HCT116 (cell line): ENCODE data around the gene CAST. TPM values are rescaled to one million over a fixed set of nuclear protein-coding genes. Genes with fewer than 3 reads are reported as not detected.

Experiments
- ATAC-seq: fragments of 200-7000 bp; cut with Tn5 transposase; 2 replicates; pipeline ENCODE4 v1.9.1; 2020; ENCODE audit warnings: mild to moderate bottlenecking, moderate library complexity
- BruUV-seq: library from RNA; stranded (reverse); fragments of 400-500 nt; replicated peaks from 2 replicates; lab custom pipeline; 2021; lab: Mats Ljungman, UMichigan
- CTCF ChIA-PET: fragments of 300-600 bp; sonication (Branson Sonifier 250); formaldehyde crosslinking; loops from one replicate; lab custom pipeline; 2021; ENCODE audit warnings: antibody characterized with exemption; lab: Charles Lee
- POLR2A ChIA-PET: fragments of 300-600, 350-600 bp; sonication (Branson Sonifier 250); formaldehyde crosslinking; loops from one replicate; lab custom pipeline; 2021; ENCODE audit warnings: antibody characterized with exemption; lab: Charles Lee
- RAD21 ChIA-PET, 2 experiments: fragments of 300-600 bp; sonication (Branson Sonifier 250); formaldehyde crosslinking; loops; one replicate each; lab custom pipeline; 2023; ENCODE audit warnings: low total read pairs in 2 of 2; ENCODE audit not compliant: uncharacterized antibody in 2 of 2, unreplicated experiment in 2 of 2, low non-redundant PET in 1 of 2; lab: Charles Lee
- DNase-seq: peaks from one replicate; pipeline ENCODE4 v3.0.0-alpha.2; 2010; ENCODE audit warnings: low read depth, low spot score
- H2AFZ ChIP-seq: fragments of 200-600 bp; shearing (Covaris generic), sonication (generic); 2 replicates; pipeline ENCODE4 v1.6.1; 2017; ENCODE audit warnings: low read depth, mixed run types, mixed read lengths, antibody characterized with exemption, low read length; ENCODE audit not compliant: poor library complexity, severe bottlenecking
- H3K27ac ChIP-seq: 2 replicates; pipeline ENCODE4 v1.5.1; 2012; ENCODE audit warnings: low read depth, low read length
- H3K27me3 ChIP-seq: fragments of 200-600 bp; sonication (generic); 2 replicates; pipeline ENCODE4 v1.6.1; 2016; ENCODE audit warnings: mixed run types, low read length, mixed read lengths; ENCODE audit not compliant: insufficient read depth
- H3K36me3 ChIP-seq, 2 experiments: fragments of 200-500 bp in 1 of 2; fragments of 200-600 bp in 1 of 2; sonication (Bioruptor generic) in 1 of 2; sonication (generic) in 1 of 2; 2 replicates each; pipeline versions ENCODE4 v1.5.1 to v1.6.1; 2014 to 2016; ENCODE audit warnings: low read length in 2 of 2, inconsistent platforms in 1 of 2, mixed read lengths in 1 of 2, mixed run types in 1 of 2; ENCODE audit not compliant: insufficient read depth in 2 of 2, control insufficient read depth in 1 of 2
- H3K4me1 ChIP-seq, 2 experiments: fragments of 200-600 bp in 1 of 2; sonication (generic) in 1 of 2; 2 replicates each; pipeline versions ENCODE4 v1.5.1 to v1.6.1; 2012 to 2017; ENCODE audit warnings: low read length in 2 of 2, inconsistent platforms in 1 of 2, mild to moderate bottlenecking in 1 of 2, mixed read lengths in 1 of 2, mixed run types in 1 of 2, moderate library complexity in 1 of 2; ENCODE audit not compliant: insufficient read depth in 2 of 2, control insufficient read depth in 1 of 2
- H3K4me2 ChIP-seq: fragments of 200-600 bp; sonication (generic); 2 replicates; pipeline ENCODE4 v1.6.1; 2017; ENCODE audit warnings: mixed run types, low read length, mixed read lengths
- H3K4me3 ChIP-seq, 2 experiments: fragments of 200-600 bp in 1 of 2; sonication (generic) in 1 of 2; replicated peaks in 1 of 2; 2 replicates each; pipeline ENCODE4 v1.5.1; 2011 to 2016; ENCODE audit warnings: low read length in 2 of 2, control low read depth in 1 of 2, low read depth in 1 of 2, mild to moderate bottlenecking in 1 of 2, mixed read lengths in 1 of 2, mixed run types in 1 of 2
- H3K79me2 ChIP-seq: fragments of 200-600 bp; sonication (generic); 2 replicates; pipeline ENCODE4 v1.6.1; 2017; ENCODE audit warnings: mild to moderate bottlenecking, mixed run types, low read length, moderate library complexity, mixed read lengths; ENCODE audit not compliant: insufficient read depth
- H3K9ac ChIP-seq: fragments of 200-600 bp; sonication (generic); 2 replicates; pipeline ENCODE4 v1.6.1; 2016; ENCODE audit warnings: low read length, mixed read lengths
- H3K9me2 ChIP-seq: fragments of 200-600 bp; sonication (generic), shearing (Covaris generic); 2 replicates; pipeline ENCODE4 v1.6.1; 2017; ENCODE audit warnings: mixed run types, mild to moderate bottlenecking, moderate library complexity; ENCODE audit not compliant: insufficient read depth
- H3K9me3 ChIP-seq, 2 experiments: fragments of 200-500 bp in 1 of 2; fragments of 200-600 bp in 1 of 2; sonication (Bioruptor generic) in 1 of 2; sonication (generic) in 1 of 2; 2 replicates each; pipeline ENCODE4 v1.6.1; 2014 to 2017; ENCODE audit warnings: low read length in 2 of 2, mixed read lengths in 2 of 2, inconsistent platforms in 1 of 2, low read depth in 1 of 2, mild to moderate bottlenecking in 1 of 2, mixed run types in 1 of 2, moderate library complexity in 1 of 2; ENCODE audit not compliant: control insufficient read depth in 1 of 2, insufficient read depth in 1 of 2
- H4K20me1 ChIP-seq: fragments of 200-600 bp; sonication (generic), shearing (Covaris generic); 2 replicates; pipeline ENCODE4 v1.6.1; 2017; ENCODE audit warnings: mixed run types, mild to moderate bottlenecking, moderate library complexity; ENCODE audit not compliant: insufficient read depth
- EZH2phosphoT487 ChIP-seq: fragments of 200-600 bp; IDR thresholded peaks from 2 replicates; pipeline ENCODE4 v1.6.1; 2018; ENCODE audit warnings: antibody characterized with exemption, borderline replicate concordance
- FOSL1 ChIP-seq: IDR thresholded peaks from 2 replicates; pipeline ENCODE4 v1.6.1; 2012; ENCODE audit warnings: low read depth
- JUND ChIP-seq: IDR thresholded peaks from 2 replicates; pipeline ENCODE4 v1.6.1; 2012
- POLR2AphosphoS5 ChIP-seq: IDR thresholded peaks from 2 replicates; pipeline ENCODE4 v1.6.1; 2011; ENCODE audit warnings: mild to moderate bottlenecking, low read depth, low read length, moderate library complexity
- SP1 ChIP-seq: IDR thresholded peaks from 2 replicates; pipeline ENCODE4 v1.6.1; 2012; ENCODE audit warnings: low read depth
- SRF ChIP-seq: IDR thresholded peaks from 2 replicates; pipeline ENCODE4 v1.6.1; 2012; ENCODE audit warnings: low read depth
- ZFX ChIP-seq: fragments of 450-650 bp; IDR thresholded peaks from 2 replicates; pipeline ENCODE4 v1.6.1; 2017
- intact Hi-C: fragments of 100-400 bp; cut with micrococcal nuclease; formaldehyde crosslinking; loops from 2 replicates; pipeline ENCODE4 v1.10.0; 2022
- total RNA-seq: library from RNA; stranded (reverse); gene quantifications from one replicate; pipeline ENCODE4 v1.2.1, GENCODE V29; 2021; ENCODE audit not compliant: unreplicated experiment
- TF ChIP-seq, protein P1 (sequence below): IDR thresholded peaks from 2 replicates; pipeline ENCODE4 v1.6.1; 2012
- TF ChIP-seq, protein P2 (sequence below), 3 experiments: fragments of 200-600 bp in 1 of 3; sonication (generic) in 1 of 3; IDR thresholded peaks in 2 of 3; conservative IDR thresholded peaks in 1 of 3; 2 replicates each; pipeline ENCODE4 v1.5.1; 2012 to 2017; ENCODE audit warnings: low read depth in 2 of 3, low read length in 2 of 3, antibody characterized with exemption in 1 of 3, borderline replicate concordance in 1 of 3, control low read depth in 1 of 3, mild to moderate bottlenecking in 1 of 3, mixed read lengths in 1 of 3, mixed run types in 1 of 3, moderate library complexity in 1 of 3; ENCODE audit not compliant: insufficient read depth in 1 of 3
- TF ChIP-seq, protein P3 (sequence below): IDR thresholded peaks from 2 replicates; pipeline ENCODE4 v1.6.1; 2011; ENCODE audit warnings: mild to moderate bottlenecking, low read length, moderate library complexity; ENCODE audit not compliant: insufficient replicate concordance; ENCODE audit errors: extremely low read depth

CAST gene
- total RNA-seq, 1 experiment from 2014 or later = 142 TPM

DNA sequence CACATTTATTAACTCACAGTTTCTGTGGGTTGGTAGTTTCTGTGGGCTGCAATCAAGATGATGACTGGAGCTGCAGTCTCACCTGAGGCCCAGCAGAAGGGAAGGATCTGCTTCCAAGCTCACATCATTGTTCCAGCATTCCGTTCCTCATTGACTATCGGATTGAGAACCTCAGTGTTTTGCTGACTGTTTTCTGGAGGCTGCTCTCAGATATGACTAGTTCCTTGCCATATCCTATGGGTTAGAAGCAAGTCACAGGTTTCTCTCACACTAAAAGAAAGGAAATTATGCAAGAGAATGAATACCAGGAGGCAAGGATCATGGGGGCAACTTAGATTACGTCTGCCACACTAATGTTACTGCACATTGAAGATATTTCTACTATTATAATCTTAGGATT is 151.9 kb downstream of the CAST start:
- CTCF ChIA-PET = no interaction called here
- no peaks in the 10 kb centered on the region for H3K36me3 ChIP-seq
- BruUV-seq = no TSS peak

More for the DNA sequence above, 151.9 kb downstream of the CAST start:
- DNase-seq (no peak), ATAC-seq (no peak)
- ChIA-PET RAD21 (no interaction called here), POLR2A (interaction anchor here (0.7 kb wide), 1 partner anchor 447 kb away, joined by 6 read pairs; no protein-coding TSS in a partner anchor)
- no peaks in the 10 kb centered on the region for H3K9me3 ChIP-seq
- no peaks in the 10 kb centered on the region for H3K79me2 ChIP-seq
- H3K27me3 ChIP-seq = no peaks in the 10 kb centered on the region
- no peak overlapping the region for H2AFZ ChIP-seq
- H3K4me3 ChIP-seq = no peak overlapping the region
- TF ChIP-seq EZH2phosphoT487 (no peak), FOSL1 (no peak), SP1 (no peak), ZFX (no peak), POLR2AphosphoS5 (no peak), JUND (no peak), SRF (no peak)
- TF ChIP-seq, protein P1, sequence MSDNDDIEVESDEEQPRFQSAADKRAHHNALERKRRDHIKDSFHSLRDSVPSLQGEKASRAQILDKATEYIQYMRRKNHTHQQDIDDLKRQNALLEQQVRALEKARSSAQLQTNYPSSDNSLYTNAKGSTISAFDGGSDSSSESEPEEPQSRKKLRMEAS = no peak
- TF ChIP-seq, protein P2, sequence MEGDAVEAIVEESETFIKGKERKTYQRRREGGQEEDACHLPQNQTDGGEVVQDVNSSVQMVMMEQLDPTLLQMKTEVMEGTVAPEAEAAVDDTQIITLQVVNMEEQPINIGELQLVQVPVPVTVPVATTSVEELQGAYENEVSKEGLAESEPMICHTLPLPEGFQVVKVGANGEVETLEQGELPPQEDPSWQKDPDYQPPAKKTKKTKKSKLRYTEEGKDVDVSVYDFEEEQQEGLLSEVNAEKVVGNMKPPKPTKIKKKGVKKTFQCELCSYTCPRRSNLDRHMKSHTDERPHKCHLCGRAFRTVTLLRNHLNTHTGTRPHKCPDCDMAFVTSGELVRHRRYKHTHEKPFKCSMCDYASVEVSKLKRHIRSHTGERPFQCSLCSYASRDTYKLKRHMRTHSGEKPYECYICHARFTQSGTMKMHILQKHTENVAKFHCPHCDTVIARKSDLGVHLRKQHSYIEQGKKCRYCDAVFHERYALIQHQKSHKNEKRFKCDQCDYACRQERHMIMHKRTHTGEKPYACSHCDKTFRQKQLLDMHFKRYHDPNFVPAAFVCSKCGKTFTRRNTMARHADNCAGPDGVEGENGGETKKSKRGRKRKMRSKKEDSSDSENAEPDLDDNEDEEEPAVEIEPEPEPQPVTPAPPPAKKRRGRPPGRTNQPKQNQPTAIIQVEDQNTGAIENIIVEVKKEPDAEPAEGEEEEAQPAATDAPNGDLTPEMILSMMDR (IDR thresholded peaks at IDR 0.05 in 2 of 3, conservative IDR thresholded peaks at IDR 0.05 in 1 of 3; ENCODE audit: borderline replicate concordance in 1 of 3, insufficient read depth in 1 of 3, low read depth in 2 of 3, low read length in 2 of 3) = no peak
- TF ChIP-seq, protein P3, sequence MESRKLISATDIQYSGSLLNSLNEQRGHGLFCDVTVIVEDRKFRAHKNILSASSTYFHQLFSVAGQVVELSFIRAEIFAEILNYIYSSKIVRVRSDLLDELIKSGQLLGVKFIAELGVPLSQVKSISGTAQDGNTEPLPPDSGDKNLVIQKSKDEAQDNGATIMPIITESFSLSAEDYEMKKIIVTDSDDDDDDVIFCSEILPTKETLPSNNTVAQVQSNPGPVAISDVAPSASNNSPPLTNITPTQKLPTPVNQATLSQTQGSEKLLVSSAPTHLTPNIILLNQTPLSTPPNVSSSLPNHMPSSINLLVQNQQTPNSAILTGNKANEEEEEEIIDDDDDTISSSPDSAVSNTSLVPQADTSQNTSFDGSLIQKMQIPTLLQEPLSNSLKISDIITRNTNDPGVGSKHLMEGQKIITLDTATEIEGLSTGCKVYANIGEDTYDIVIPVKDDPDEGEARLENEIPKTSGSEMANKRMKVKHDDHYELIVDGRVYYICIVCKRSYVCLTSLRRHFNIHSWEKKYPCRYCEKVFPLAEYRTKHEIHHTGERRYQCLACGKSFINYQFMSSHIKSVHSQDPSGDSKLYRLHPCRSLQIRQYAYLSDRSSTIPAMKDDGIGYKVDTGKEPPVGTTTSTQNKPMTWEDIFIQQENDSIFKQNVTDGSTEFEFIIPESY = no peak
- no peak overlapping the region for H3K27ac ChIP-seq
- H3K9ac ChIP-seq = no peak overlapping the region
- intact Hi-C loops = no loop called here
- H3K4me1 ChIP-seq = no peaks in the 10 kb centered on the region
- H3K4me2 ChIP-seq = no peak overlapping the region
- no peaks in the 10 kb centered on the region for H4K20me1 ChIP-seq
- H3K9me2 ChIP-seq = no peaks in the 10 kb centered on the region
